ENCODE data around the gene ATXN7L1.

DNA sequence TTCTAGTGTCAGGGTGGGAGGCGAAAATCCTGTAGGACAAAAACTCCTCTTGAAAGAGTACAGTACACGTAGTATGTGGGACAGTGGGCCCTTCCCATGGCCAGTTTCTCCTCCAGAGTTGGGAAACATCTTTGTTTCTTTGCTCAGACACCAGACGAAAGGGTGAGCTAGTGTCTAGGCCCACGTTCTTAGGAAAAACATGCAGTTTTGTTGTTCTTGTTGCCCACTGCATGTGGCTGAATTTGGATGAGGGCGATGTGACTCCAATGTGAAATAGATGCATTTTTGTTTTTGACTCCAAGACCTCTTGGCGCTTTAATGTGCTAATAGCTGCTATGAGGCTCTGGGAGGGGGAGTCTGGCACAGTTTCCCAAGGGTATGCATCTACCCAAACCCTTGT is 100.8 kb downstream of the ATXN7L1 start:
- no peak for TF ChIP-seq CTCF (conservative IDR thresholded peaks at IDR 0.05; ENCODE audit: low read depth, low read length)
- TF ChIP-seq EZH2 (IDR thresholded peaks at IDR 0.05; ENCODE audit: borderline replicate concordance, low read depth, low read length, poor library complexity, severe bottlenecking) = no peak
